ENCODE results near the gene EPX. TPM values are rescaled to one million over a fixed set of nuclear protein-coding genes. Genes with fewer than 3 reads are reported as not detected.
A peak's percentile ranks its signal among the peaks of the same experiment; 100 is the strongest.

The EPX gene
- total RNA-seq, 1 donor: not detected

- H2AFZ ChIP-seq (ENCODE audit: low read length): no peak overlapping the region
- H3K4me2 ChIP-seq (ENCODE audit: insufficient read depth, low read length): peak overlapping the region; percentile 38
- H3K36me3 ChIP-seq (ENCODE audit: insufficient read depth, low read length): no peaks in the 10 kb centered on the region
- H3K79me2 ChIP-seq (ENCODE audit: insufficient read depth, low read length): no peaks in the 10 kb centered on the region
- H4K20me1 ChIP-seq (ENCODE audit: insufficient read depth, low read length): peaks cover 4% of the 10 kb centered on the region
- H3K9me3 ChIP-seq (ENCODE audit: low read depth, low read length): no peaks in the 10 kb centered on the region
- H3K4me1 ChIP-seq (ENCODE audit: insufficient read depth, low read length): peaks cover 9% of the 10 kb centered on the region
- H3K27ac ChIP-seq (ENCODE audit: low read depth, low read length): no peak overlapping the region
- peaks cover 31% of the 10 kb centered on the region for H3K27me3 ChIP-seq (ENCODE audit: insufficient read depth, low read length)
- no peak overlapping the region for H3K4me3 ChIP-seq (ENCODE audit: insufficient read depth, low read length)
- DNase-seq (ENCODE audit: insufficient read length, low spot score, missing footprints): peak; percentile 97
- no peak for TF ChIP-seq CTCF (IDR thresholded peaks at IDR 0.05; ENCODE audit: extremely low read depth, low read depth, low read length)
Measured at GRCh38 chr17:58189436-58190146, 2.9 kb upstream of the EPX start.

- no peak for DNase-seq (ENCODE audit: insufficient read length, low spot score, missing footprints)
- Histone ChIP-seq H3K79me2 (ENCODE audit: insufficient read depth, low read length) (no peaks in the 10 kb centered on the region), H3K4me3 (ENCODE audit: insufficient read depth, low read length) (no peak overlapping the region), H3K4me1 (ENCODE audit: insufficient read depth, low read length) (peaks cover 9% of the 10 kb centered on the region), H4K20me1 (ENCODE audit: insufficient read depth, low read length) (peaks cover 4% of the 10 kb centered on the region), H3K27ac (ENCODE audit: low read depth, low read length) (no peak overlapping the region), H3K4me2 (ENCODE audit: insufficient read depth, low read length) (no peak overlapping the region), H3K9me3 (ENCODE audit: low read depth, low read length) (no peaks in the 10 kb centered on the region), H3K36me3 (ENCODE audit: insufficient read depth, low read length) (no peaks in the 10 kb centered on the region), H3K27me3 (ENCODE audit: insufficient read depth, low read length) (peaks cover 36% of the 10 kb centered on the region), H2AFZ (ENCODE audit: low read length) (no peak overlapping the region)
- no peak for TF ChIP-seq CTCF (IDR thresholded peaks at IDR 0.05; ENCODE audit: extremely low read depth, low read depth, low read length)
Measured at GRCh38 chr17:58191241-58191896, 1.2 kb upstream of the EPX start.

GRCh38 chr17:58193641-58194255 lies 1.2 kb downstream of the EPX start:
- no peaks in the 10 kb centered on the region for H3K79me2 ChIP-seq (ENCODE audit: insufficient read depth, low read length)
- no peak for DNase-seq (ENCODE audit: insufficient read length, low spot score, missing footprints)
- H3K4me1 ChIP-seq (ENCODE audit: insufficient read depth, low read length): peaks cover 9% of the 10 kb centered on the region
- H3K9me3 ChIP-seq (ENCODE audit: low read depth, low read length): no peaks in the 10 kb centered on the region
- H3K4me2 ChIP-seq (ENCODE audit: insufficient read depth, low read length): no peak overlapping the region
- peaks cover 35% of the 10 kb centered on the region for H3K27me3 ChIP-seq (ENCODE audit: insufficient read depth, low read length)
- H4K20me1 ChIP-seq (ENCODE audit: insufficient read depth, low read length): peaks cover 4% of the 10 kb centered on the region
- no peak overlapping the region for H2AFZ ChIP-seq (ENCODE audit: low read length)
- H3K4me3 ChIP-seq (ENCODE audit: insufficient read depth, low read length): no peak overlapping the region
- no peak for TF ChIP-seq CTCF (IDR thresholded peaks at IDR 0.05; ENCODE audit: extremely low read depth, low read depth, low read length)
- H3K27ac ChIP-seq (ENCODE audit: low read depth, low read length): no peak overlapping the region
- H3K36me3 ChIP-seq (ENCODE audit: insufficient read depth, low read length): no peaks in the 10 kb centered on the region

- H3K36me3 ChIP-seq (ENCODE audit: insufficient read depth, low read length): no peaks in the 10 kb centered on the region
- no peaks in the 10 kb centered on the region for H3K4me1 ChIP-seq (ENCODE audit: insufficient read depth, low read length)
- H3K27ac ChIP-seq (ENCODE audit: low read depth, low read length): no peak overlapping the region
- no peak for TF ChIP-seq CTCF (IDR thresholded peaks at IDR 0.05; ENCODE audit: extremely low read depth, low read depth, low read length)
- peaks cover 42% of the 10 kb centered on the region for H3K27me3 ChIP-seq (ENCODE audit: insufficient read depth, low read length)
- H4K20me1 ChIP-seq (ENCODE audit: insufficient read depth, low read length): no peaks in the 10 kb centered on the region
- H3K4me2 ChIP-seq (ENCODE audit: insufficient read depth, low read length): no peak overlapping the region
- no peak for DNase-seq (ENCODE audit: insufficient read length, low spot score, missing footprints)
- no peak overlapping the region for H2AFZ ChIP-seq (ENCODE audit: low read length)
- H3K79me2 ChIP-seq (ENCODE audit: insufficient read depth, low read length): no peaks in the 10 kb centered on the region
- no peak overlapping the region for H3K4me3 ChIP-seq (ENCODE audit: insufficient read depth, low read length)
- H3K9me3 ChIP-seq (ENCODE audit: low read depth, low read length): no peaks in the 10 kb centered on the region
Measured at GRCh38 chr17:58195518-58196123, 3.1 kb downstream of the EPX start.

Measured in osteoblast (primary cell).